Activated naive CD8-positive, alpha-beta T cell treated with anti-CD3 and anti-CD28 coated beads, Interleukin-2, amount 50 U/mL, for 16 hours (primary cell): ENCODE data around the gene MRPL38.
A peak's percentile ranks its signal among the peaks of the same experiment; 100 is the strongest.
"Not testable (repeated sequence)": the region's sequence is repeated elsewhere in the genome, so short reads cannot be mapped to it uniquely, and the experiment has no call there.

Experiments
- DNase-seq: peaks from one replicate; pipeline ENCODE4 v3.0.0-alpha.2; 2020; ENCODE audit warnings: low read depth, low spot score

MRPL38 gene

GRCh38 chr17:75876190-75876937 lies 28.3 kb downstream of the MRPL38 start:
- DNase-seq: peak; percentile 19

GRCh38 chr17:75875940-75876189 lies 28.8 kb downstream of the MRPL38 start:
- DNase-seq: no peak

GRCh38 chr17:75875182-75875939 lies 29.3 kb downstream of the MRPL38 start:
- DNase-seq: no peak

- no peak for DNase-seq
These were observed 30.1 kb downstream of the MRPL38 start for GRCh38 chr17:75874323-75875181.

GRCh38 chr17:75873587-75874322 lies 30.9 kb downstream of the MRPL38 start:
- DNase-seq: no peak

- no peak for DNase-seq
These were observed 32.0 kb downstream of the MRPL38 start for GRCh38 chr17:75872434-75873351.

- DNase-seq: not testable (repeated sequence)
These were observed 34.5 kb downstream of the MRPL38 start for GRCh38 chr17:75870228-75870627.

GRCh38 chr17:75869282-75870141 lies 35.2 kb downstream of the MRPL38 start:
- DNase-seq: no peak

GRCh38 chr17:75868730-75869281 lies 35.9 kb downstream of the MRPL38 start:
- DNase-seq: not testable (repeated sequence)

- DNase-seq: not testable (repeated sequence)
These were observed 39.1 kb downstream of the MRPL38 start for GRCh38 chr17:75865404-75866188.

GRCh38 chr17:75864887-75865286 lies 39.8 kb downstream of the MRPL38 start:
- DNase-seq: not testable (repeated sequence)

- DNase-seq: no peak
These were observed 40.2 kb downstream of the MRPL38 start for GRCh38 chr17:75864448-75864871.

- DNase-seq: no peak
These were observed 42.8 kb downstream of the MRPL38 start for GRCh38 chr17:75861927-75862317.

- not testable (repeated sequence) for DNase-seq
These were observed 45.3 kb downstream of the MRPL38 start for GRCh38 chr17:75859358-75859757.

- no peak for DNase-seq
These were observed 48.5 kb downstream of the MRPL38 start for GRCh38 chr17:75856062-75856756.

- DNase-seq: peak; percentile 95
These were observed 49.2 kb downstream of the MRPL38 start, which contains the start of gene WBP2 for GRCh38 chr17:75855310-75856061. WBP2 (minus strand) TSS chr17:75855335; CDS start chr17:75855297, 38 bp downstream.

- DNase-seq: peak; percentile 37
These were observed 49.8 kb downstream of the MRPL38 start for GRCh38 chr17:75854881-75855309.
